HG03025 (cell line): ENCODE results near the gene DOCK9.

Experiments used
- ATAC-seq: cut with Tn5 transposase; IDR thresholded peaks from one replicate; pipeline ENCODE4 v1.9.1; 2021; ENCODE audit warnings: mild to moderate bottlenecking, moderate library complexity; ENCODE audit not compliant: unreplicated experiment, low FRiP score

The DOCK9 gene

GRCh38 chr13:98976941-98977340 is 923 bp downstream of the DOCK9 start:
- ATAC-seq = no peak

GRCh38 chr13:98976338-98976737 is 1.5 kb downstream of the DOCK9 start:
- no peak for ATAC-seq

DNA sequence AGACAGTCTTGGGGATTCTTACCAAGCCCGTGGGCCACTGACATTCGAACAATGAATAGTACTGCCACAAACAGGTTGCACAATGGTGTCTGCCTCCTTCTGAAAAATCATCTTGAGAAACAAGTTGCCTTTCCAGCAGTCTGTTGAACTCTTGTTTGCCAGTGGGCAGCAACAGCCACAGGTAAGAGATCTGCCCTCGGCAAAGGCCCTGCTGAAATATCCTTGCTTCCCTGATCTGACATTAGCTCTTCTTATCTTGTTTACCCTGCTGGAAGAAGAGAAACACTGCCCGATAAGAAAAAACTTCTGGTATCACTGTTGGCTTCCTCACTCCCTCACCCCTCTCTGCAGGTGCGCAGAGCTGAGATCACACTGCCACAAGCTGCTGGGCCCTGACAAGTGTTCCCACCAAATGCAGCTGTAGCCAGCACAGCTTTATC is 2.0 kb downstream of the DOCK9 start:
- ATAC-seq = no peak

DNA sequence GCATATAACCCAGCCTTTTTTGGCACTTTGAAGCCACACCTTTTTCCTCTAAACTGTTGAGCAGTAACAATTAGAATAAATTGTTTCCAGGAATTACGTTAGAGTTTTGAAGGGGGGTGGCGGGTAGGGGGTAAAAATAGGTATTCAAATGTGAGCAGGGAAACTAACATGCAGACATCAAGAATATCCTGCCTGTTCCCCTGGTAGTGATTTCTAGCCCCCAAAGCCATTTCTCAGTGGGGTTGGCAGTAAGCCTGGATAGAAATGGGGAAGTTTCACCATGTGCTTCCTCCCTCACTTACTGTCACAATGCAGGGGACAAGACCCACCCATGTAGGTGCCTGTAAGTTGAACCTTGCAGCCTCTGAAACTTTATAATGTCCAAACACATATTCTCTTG is 3.8 kb downstream of the DOCK9 start:
- ATAC-seq = no peak

GRCh38 chr13:98972627-98973026 is 5.2 kb downstream of the DOCK9 start:
- no peak for ATAC-seq

DNA sequence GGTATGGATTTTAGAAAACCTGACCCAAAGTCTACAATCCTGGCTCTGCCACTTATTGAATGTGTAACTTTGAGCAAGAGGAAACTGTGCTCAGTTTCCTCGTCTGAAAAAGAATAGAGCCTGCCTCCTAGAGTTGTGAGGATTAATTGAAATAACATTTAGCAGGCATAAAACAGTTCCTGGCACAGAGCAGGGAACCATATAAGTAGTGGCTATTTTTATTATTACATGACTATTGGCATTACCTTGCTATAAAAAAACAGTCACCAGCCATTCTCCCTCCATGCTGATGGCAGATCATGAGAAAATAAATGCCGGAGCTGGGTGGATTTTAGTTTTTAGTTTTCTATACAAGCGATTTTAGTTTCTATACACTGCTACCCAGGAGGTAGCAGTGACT is 5.8 kb downstream of the DOCK9 start:
- no peak for ATAC-seq

- no peak for ATAC-seq
Observed at GRCh38 chr13:98970330-98970729, 7.5 kb downstream of the DOCK9 start.

DNA sequence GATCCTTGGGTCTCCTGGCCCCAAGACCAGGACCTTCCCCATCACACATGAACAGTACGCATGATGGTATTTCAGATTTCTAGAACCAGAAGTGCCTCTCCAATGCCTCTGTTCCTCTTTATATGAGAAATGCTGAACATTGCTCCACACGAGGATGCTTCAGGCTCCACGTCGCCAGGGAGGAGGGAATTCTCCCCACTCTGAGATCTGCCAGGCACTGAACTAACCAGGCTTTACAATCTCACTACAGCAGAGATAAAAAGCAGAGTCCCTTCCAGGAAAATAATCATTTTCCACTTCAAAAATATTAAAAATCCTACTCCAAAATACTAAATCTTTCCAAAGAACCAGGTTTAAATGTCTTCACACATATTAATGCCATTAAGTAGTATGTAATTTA is 10.4 kb downstream of the DOCK9 start:
- ATAC-seq = no peak

GRCh38 chr13:98966019-98966418 is 11.8 kb downstream of the DOCK9 start:
- no peak for ATAC-seq

GRCh38 chr13:98965325-98965724 is 12.5 kb downstream of the DOCK9 start:
- no peak for ATAC-seq

DNA sequence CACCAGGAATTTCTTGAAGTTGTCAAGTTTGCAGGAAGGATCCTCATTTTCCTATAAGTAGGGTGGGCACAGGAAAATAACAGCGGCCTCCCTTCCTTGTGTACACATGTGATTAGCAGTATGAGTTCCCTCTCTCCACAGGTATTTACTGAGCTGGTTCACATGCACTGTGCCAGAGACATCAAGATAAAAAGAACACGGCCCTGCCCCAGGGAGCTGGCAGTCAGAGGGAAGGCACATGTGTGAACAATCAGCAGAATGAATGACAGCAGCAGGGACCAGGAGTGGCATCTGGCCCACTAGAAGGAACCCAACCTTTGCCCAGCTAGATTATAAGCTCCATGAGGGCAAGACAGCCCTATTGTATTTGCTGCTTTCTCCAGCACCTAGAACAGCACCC is 13.9 kb downstream of the DOCK9 start:
- no peak for ATAC-seq

DNA sequence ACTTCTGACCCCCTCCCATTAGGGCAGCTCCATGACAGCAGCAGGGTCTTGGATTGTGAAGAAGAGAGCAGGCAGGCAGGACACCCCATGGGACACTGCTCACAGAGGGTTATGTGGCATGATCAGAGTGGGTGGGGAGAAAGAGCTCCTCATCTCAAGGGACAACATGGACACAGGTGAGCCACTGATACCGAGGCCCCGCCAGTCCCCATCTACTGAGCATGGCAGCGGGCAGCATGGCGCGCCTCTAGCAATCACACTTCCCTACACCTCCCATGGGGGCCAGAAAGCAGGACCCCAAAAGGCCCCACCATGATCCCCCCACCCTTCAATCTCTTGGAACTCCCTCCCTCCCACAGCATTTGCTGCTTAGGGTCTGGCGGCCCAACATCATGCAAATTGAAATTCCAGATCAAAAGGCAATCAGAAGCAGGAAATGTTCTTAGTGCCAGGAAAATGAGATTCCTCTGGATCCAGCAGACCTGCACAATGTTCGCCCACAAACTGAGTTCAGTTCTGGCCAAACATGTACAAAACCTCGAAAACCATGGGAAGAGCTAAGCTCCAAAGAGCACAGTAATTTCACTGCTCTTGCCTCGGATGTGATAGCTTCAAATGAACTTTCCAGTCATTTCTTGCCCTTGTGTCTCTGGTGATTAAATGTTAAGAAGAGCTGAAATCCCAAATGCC is 14.8 kb downstream of the DOCK9 start:
- ATAC-seq = no peak

GRCh38 chr13:98961503-98962105 is 16.3 kb downstream of the DOCK9 start:
- no peak for ATAC-seq

DNA sequence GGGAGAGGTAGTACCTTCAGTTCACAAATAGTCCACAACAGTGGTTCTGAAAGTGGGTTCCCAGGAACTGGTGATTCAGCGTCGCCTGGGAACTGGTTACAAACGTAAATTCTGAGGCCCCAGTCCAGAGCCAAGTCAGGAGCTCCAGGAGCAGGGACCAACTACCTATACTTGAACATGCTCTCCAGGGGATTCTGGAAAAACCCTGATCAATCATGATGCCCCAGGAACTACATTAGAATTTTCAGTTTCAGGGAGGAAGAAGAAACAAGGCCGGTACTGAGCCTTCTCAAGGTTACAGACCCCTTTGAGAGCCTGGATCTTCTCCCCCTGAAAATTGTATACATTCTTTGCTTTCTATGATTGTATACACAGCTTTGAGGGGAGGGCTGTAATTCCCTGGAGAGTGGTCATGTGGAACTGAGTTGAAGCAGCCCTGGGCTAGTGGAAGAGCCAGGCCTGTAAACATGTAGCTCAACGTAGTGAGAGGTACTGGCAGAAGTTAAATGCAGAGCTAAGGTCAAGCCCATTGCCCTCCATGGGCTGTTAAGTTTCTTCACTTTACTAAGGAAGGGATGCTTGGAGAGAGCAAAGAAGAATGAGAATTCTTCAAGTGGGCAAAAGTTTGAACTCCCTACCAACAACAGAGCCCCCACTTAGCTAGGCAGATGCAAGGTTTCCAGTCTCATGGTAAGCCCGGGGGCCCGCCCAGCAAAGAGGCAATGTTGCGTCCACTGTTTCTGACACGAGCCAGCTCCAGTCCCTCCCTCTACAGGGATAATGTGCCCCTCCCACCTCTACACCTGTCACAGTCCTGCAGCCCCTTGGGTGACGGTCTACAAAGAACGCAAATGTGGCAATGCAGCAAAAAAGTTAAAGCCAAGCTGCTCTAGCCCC is 17.0 kb downstream of the DOCK9 start:
- ATAC-seq = no peak

DNA sequence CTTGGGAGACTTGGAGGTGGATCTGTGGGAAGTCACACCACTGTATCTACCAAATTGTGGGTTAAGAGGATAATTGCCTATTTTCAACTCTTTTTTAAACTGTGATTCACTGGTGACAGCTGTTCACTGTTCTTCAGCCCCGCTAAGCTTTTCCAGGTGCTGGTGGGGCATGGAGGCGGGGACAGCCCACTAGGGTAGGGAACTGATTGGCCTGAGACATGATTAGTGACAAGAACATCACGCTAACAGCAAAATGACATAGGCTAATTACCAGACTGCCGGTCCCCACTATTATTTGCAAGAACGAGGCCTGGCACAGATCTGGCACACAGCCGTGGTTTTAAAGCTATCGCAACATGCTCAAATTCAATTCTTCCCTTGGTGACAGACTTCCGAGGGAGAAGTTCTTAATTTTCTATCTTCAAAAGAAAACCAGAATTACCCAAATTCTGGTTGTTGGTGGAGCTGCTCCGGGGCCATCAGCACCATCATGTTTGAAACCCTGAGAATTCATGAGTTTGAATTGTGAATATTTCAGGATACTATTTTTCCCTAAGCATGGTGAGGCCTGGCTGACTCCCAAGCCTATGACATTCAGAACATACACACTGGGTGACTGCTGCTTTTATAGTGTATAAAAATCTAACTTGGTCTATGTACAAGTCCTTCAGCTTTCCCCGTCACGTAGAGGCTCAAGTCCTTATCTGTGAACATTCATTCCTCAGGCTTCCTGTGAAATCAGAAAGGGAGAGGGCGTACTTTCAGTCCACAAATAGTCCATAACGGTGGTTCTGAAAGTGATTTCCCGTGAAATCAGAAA is 17.9 kb downstream of the DOCK9 start:
- no peak for ATAC-seq

DNA sequence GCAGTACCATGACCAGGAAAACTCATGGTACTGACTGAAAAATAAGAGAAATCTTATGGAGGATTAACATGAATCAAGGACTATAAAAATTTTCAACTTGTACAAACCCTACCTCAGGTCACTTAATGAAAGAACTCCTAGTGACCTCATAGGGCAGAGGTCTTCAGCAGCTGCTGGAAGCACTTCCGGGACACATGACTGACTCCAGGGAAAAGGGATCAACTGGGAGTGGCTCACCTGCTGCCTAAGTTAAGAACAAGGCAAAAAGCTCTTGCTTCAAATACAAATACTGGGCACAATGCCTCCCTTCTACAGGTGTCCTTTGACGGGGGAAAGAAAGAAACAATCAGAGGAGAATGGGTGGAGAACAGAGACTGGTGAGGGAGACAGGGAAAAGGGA is 18.6 kb downstream of the DOCK9 start:
- no peak for ATAC-seq

DNA sequence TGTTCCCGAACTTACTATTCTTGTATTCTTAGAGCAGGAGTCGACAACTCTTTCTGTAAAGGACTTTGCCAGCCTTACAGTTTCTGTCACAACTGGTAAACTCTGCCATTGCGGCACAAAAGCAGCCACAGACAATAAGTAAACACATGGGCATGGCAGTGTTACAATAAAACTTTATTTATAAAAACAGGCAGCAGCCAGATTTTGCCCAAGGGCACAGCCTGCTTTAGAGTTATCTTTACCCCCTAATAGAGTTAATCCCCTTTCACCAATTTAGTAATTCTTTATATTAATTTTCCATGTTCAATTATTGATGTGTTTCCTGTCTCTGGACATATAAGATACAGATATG is 19.4 kb downstream of the DOCK9 start:
- no peak for ATAC-seq

DNA sequence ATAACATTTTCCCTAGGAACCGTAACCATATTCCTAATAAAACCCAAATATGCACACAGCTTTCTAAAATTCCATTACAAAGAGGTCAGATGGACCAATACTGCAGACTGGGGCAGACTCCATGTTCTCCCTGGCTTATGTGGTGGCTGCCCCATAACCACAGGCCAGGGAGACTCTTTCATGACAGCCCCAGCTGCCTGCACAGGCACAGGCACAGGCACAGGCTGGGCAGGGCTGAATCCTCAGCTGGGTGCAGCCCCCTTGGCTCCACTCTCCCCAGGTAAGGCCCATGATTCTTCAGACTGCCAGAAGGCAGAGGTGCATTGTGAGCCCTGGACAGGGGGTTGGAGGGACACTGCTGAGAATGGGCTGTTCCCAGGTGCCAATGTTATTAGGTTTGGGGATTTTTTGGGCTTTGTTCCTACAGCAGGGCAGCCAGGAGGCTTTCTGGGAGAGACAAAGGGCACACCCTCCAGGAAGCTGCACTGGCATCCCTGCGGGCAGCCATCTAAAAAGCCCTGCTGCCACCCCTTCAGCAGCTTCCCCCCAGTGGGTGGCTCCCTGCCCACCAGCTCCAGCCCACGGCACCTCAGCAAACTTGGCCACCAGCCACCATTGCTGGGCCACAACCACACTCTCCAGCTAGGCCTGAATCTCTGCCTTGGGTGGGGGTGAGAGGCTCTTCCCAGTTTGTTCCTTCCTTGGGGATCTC is 20.0 kb downstream of the DOCK9 start:
- no peak for ATAC-seq

DNA sequence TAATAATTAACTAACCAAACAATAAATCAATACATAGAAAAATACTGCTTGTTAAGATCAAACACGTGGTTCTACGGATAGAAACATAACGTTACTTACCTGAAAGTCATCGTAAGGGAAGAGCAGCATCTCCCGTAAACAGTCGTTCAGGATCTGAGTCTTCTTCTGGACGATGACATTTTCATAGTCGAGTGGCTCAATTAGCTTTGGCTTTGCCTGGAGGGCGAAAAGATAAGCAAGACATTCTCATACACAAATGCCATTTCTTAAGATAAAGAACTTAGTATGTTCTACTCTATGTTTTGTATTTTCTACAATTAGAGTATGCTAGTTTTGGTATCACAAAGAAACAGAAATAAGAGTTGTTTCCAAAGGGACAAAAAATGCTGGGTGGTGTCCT is 22.5 kb downstream of the DOCK9 start:
- no peak for ATAC-seq

GRCh38 chr13:98954313-98954712 is 23.6 kb downstream of the DOCK9 start:
- ATAC-seq = no peak
